ENCODE data around the gene ENOX1.

The ENOX1 gene

GRCh38 chr13:43304449-43304848, 482.3 kb downstream of the ENOX1 start:
- H3K9ac ChIP-seq (ENCODE audit: low read length in 5 of 5): no peak overlapping the region
- H3K36me3 ChIP-seq (ENCODE audit: control insufficient read depth in 5 of 5, insufficient read depth in 5 of 5, low read length in 5 of 5): no peaks in the 10 kb centered on the region
- no peaks in the 10 kb centered on the region for H3K9me3 ChIP-seq (ENCODE audit: control insufficient read depth in 5 of 5, low read length in 5 of 5)
- H3K27me3 ChIP-seq (ENCODE audit: control insufficient read depth in 5 of 5, insufficient read depth in 4 of 5, low read length in 5 of 5): no peaks in the 10 kb centered on the region
- H3K4me1 ChIP-seq (ENCODE audit: control insufficient read depth in 5 of 5, insufficient read depth in 5 of 5, low read length in 5 of 5): peaks cover 3 to 18% (median 13%) of the 10 kb centered on the region in 5 donors
- H3K4me3 ChIP-seq (ENCODE audit: low read depth in 1 of 5, low read length in 5 of 5): no peak overlapping the region
- no peak overlapping the region for H3K27ac ChIP-seq (ENCODE audit: low read depth, low read length)

DNA sequence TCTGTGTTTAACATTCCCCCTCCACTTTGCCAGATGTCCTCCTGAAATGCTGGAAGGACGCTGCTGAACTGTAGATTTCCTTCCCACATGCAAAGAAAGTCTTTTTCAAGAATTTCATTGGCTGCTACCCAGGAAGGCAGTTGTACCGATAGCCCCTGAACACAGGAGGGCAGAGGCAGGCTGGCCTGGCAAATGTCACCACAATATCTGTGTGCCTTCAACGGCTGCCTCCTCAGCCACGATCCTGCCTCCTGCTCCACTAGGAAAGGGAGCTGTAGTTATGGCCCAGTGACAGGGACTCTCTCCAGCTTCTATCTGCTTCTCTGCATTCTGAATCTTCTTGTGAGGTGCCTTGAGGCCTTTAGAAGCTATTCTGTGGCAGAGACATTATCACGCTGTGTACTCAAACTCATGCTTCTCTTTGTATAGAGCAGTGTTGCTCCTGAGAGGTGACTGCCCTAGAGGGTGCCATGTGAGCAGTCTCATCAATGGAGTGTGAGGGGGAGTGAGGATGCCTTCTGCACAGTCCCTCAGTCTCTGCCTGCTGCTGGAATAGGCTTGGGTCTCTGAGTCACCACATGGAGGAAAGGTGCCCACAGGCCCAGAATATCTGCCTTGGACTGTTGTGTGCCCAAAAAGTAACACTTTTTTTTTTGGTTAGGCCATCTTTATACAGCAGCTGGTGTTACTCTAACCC, 483.6 kb downstream of the ENOX1 start:
- Histone ChIP-seq H3K36me3 (ENCODE audit: control insufficient read depth in 5 of 5, insufficient read depth in 5 of 5, low read length in 5 of 5) (no peaks in the 10 kb centered on the region), H3K27ac (ENCODE audit: low read depth, low read length) (no peak overlapping the region), H3K27me3 (ENCODE audit: control insufficient read depth in 5 of 5, insufficient read depth in 4 of 5, low read length in 5 of 5) (peaks cover 0 to 4% (median 0%) of the 10 kb centered on the region in 5 donors), H3K9ac (ENCODE audit: low read length in 5 of 5) (no peak overlapping the region), H3K4me3 (ENCODE audit: low read depth in 1 of 5, low read length in 5 of 5) (no peak overlapping the region), H3K4me1 (ENCODE audit: control insufficient read depth in 5 of 5, insufficient read depth in 5 of 5, low read length in 5 of 5) (peaks cover 3 to 18% (median 13%) of the 10 kb centered on the region in 5 donors), H3K9me3 (ENCODE audit: control insufficient read depth in 5 of 5, low read length in 5 of 5) (no peaks in the 10 kb centered on the region)

DNA sequence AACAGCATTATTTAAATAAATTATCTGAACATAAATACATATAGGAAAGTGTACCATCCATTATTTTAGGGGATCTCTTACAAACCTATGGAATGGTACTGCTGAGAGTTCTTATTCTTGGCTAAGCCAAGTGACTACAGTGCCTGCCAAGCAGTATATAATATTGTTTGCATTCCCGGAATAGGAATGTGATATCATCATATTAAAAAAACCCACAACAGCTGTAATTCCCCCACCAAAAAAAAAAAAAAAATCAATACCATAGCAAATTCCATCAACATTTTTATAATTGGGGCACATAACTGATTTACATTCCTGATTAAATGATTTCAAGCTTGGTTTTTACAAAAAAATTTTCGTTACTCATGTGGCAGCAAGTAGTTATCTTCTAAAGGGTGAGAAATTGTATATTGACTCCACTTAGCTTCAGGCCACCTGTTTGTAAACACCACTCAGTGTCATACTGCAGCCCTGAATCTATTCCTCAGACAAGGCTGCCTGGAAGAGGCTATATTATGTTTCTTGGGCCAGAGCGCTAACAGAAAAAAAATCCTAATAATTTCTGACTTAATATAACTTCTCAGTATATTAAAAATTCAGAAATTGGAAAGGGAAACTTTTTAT, 485.3 kb downstream of the ENOX1 start:
- Histone ChIP-seq H3K4me3 (ENCODE audit: low read depth in 1 of 5, low read length in 5 of 5) (no peak overlapping the region), H3K9ac (ENCODE audit: low read length in 5 of 5) (no peak overlapping the region), H3K9me3 (ENCODE audit: control insufficient read depth in 5 of 5, low read length in 5 of 5) (no peaks in the 10 kb centered on the region), H3K36me3 (ENCODE audit: control insufficient read depth in 5 of 5, insufficient read depth in 5 of 5, low read length in 5 of 5) (no peaks in the 10 kb centered on the region), H3K4me1 (ENCODE audit: control insufficient read depth in 5 of 5, insufficient read depth in 5 of 5, low read length in 5 of 5) (peaks cover 0 to 9% (median 6%) of the 10 kb centered on the region in 5 donors), H3K27me3 (ENCODE audit: control insufficient read depth in 5 of 5, insufficient read depth in 4 of 5, low read length in 5 of 5) (peaks cover 0 to 4% (median 0%) of the 10 kb centered on the region in 5 donors), H3K27ac (ENCODE audit: low read depth, low read length) (no peak overlapping the region)

DNA sequence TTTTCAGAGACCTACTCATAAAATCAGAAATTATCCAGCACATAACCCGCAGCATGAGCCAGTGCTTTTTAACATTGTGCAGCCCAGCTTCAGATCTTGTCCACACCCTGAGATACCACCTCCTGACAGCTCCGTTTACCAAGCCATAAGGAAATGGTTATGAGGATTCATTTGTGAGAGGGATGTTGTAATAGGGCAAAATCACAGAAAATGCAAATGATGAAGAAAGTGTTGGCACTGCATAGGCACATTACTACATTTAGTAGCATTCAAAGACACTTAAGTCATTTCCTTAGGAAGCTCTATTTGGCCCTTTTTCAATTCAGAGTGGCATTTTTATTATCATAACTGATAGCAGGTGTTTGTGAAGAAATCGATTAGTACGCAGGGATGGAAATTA, 485.9 kb downstream of the ENOX1 start:
- no peak overlapping the region for H3K9ac ChIP-seq (ENCODE audit: low read length in 5 of 5)
- H3K4me1 ChIP-seq (ENCODE audit: control insufficient read depth in 5 of 5, insufficient read depth in 5 of 5, low read length in 5 of 5): peaks cover 0 to 9% (median 6%) of the 10 kb centered on the region in 5 donors
- H3K4me3 ChIP-seq (ENCODE audit: low read depth in 1 of 5, low read length in 5 of 5): no peak overlapping the region
- H3K27me3 ChIP-seq (ENCODE audit: control insufficient read depth in 5 of 5, insufficient read depth in 4 of 5, low read length in 5 of 5): peaks cover 0 to 4% (median 0%) of the 10 kb centered on the region in 5 donors
- no peaks in the 10 kb centered on the region for H3K9me3 ChIP-seq (ENCODE audit: control insufficient read depth in 5 of 5, low read length in 5 of 5)
- H3K36me3 ChIP-seq (ENCODE audit: control insufficient read depth in 5 of 5, insufficient read depth in 5 of 5, low read length in 5 of 5): no peaks in the 10 kb centered on the region
- no peak overlapping the region for H3K27ac ChIP-seq (ENCODE audit: low read depth, low read length)

DNA sequence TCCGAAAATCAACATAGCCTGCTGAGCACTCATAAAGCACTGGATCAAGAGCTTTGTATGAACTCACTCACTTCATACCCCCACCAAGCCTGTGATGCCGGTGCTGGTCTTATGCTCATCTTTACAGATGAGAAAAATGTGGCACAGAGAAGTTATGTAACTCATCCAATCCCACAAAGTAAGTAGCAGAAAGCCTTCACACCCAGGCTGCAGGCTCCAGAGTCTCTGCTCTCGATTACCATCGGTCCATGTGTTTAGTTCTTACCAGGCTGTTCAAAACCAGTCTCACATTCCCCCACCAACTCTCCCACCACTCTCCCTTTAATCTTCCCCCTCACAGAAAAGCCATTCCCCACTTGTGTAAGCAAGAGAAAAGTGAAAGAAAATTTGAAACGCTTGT, 487.4 kb downstream of the ENOX1 start:
- H3K4me3 ChIP-seq (ENCODE audit: low read depth in 1 of 5, low read length in 5 of 5): no peak overlapping the region
- H3K27me3 ChIP-seq (ENCODE audit: control insufficient read depth in 5 of 5, insufficient read depth in 4 of 5, low read length in 5 of 5): peaks cover 0 to 4% (median 0%) of the 10 kb centered on the region in 5 donors
- no peak overlapping the region for H3K9ac ChIP-seq (ENCODE audit: low read length in 5 of 5)
- no peaks in the 10 kb centered on the region for H3K9me3 ChIP-seq (ENCODE audit: control insufficient read depth in 5 of 5, low read length in 5 of 5)
- H3K27ac ChIP-seq (ENCODE audit: low read depth, low read length): no peak overlapping the region
- peaks cover 0 to 9% (median 6%) of the 10 kb centered on the region in 5 donors for H3K4me1 ChIP-seq (ENCODE audit: control insufficient read depth in 5 of 5, insufficient read depth in 5 of 5, low read length in 5 of 5)
- H3K36me3 ChIP-seq (ENCODE audit: control insufficient read depth in 5 of 5, insufficient read depth in 5 of 5, low read length in 5 of 5): no peaks in the 10 kb centered on the region

GRCh38 chr13:43298816-43299215, 488.0 kb downstream of the ENOX1 start:
- Histone ChIP-seq H3K4me3 (ENCODE audit: low read depth in 1 of 5, low read length in 5 of 5) (no peak overlapping the region), H3K27me3 (ENCODE audit: control insufficient read depth in 5 of 5, insufficient read depth in 4 of 5, low read length in 5 of 5) (peaks cover 0 to 4% (median 0%) of the 10 kb centered on the region in 5 donors), H3K9me3 (ENCODE audit: control insufficient read depth in 5 of 5, low read length in 5 of 5) (no peaks in the 10 kb centered on the region), H3K4me1 (ENCODE audit: control insufficient read depth in 5 of 5, insufficient read depth in 5 of 5, low read length in 5 of 5) (peaks cover 0 to 9% (median 6%) of the 10 kb centered on the region in 5 donors), H3K27ac (ENCODE audit: low read depth, low read length) (no peak overlapping the region), H3K36me3 (ENCODE audit: control insufficient read depth in 5 of 5, insufficient read depth in 5 of 5, low read length in 5 of 5) (no peaks in the 10 kb centered on the region), H3K9ac (ENCODE audit: low read length in 5 of 5) (no peak overlapping the region)

GRCh38 chr13:43297967-43298678, 488.6 kb downstream of the ENOX1 start:
- Histone ChIP-seq H3K4me1 (ENCODE audit: control insufficient read depth in 5 of 5, insufficient read depth in 5 of 5, low read length in 5 of 5) (peaks cover 0 to 6% (median 4%) of the 10 kb centered on the region in 5 donors), H3K9ac (ENCODE audit: low read length in 5 of 5) (no peak overlapping the region), H3K27ac (ENCODE audit: low read depth, low read length) (no peak overlapping the region), H3K9me3 (ENCODE audit: control insufficient read depth in 5 of 5, low read length in 5 of 5) (no peaks in the 10 kb centered on the region), H3K4me3 (ENCODE audit: low read depth in 1 of 5, low read length in 5 of 5) (no peak overlapping the region), H3K27me3 (ENCODE audit: control insufficient read depth in 5 of 5, insufficient read depth in 4 of 5, low read length in 5 of 5) (peaks cover 0 to 4% (median 0%) of the 10 kb centered on the region in 5 donors), H3K36me3 (ENCODE audit: control insufficient read depth in 5 of 5, insufficient read depth in 5 of 5, low read length in 5 of 5) (no peaks in the 10 kb centered on the region)

DNA sequence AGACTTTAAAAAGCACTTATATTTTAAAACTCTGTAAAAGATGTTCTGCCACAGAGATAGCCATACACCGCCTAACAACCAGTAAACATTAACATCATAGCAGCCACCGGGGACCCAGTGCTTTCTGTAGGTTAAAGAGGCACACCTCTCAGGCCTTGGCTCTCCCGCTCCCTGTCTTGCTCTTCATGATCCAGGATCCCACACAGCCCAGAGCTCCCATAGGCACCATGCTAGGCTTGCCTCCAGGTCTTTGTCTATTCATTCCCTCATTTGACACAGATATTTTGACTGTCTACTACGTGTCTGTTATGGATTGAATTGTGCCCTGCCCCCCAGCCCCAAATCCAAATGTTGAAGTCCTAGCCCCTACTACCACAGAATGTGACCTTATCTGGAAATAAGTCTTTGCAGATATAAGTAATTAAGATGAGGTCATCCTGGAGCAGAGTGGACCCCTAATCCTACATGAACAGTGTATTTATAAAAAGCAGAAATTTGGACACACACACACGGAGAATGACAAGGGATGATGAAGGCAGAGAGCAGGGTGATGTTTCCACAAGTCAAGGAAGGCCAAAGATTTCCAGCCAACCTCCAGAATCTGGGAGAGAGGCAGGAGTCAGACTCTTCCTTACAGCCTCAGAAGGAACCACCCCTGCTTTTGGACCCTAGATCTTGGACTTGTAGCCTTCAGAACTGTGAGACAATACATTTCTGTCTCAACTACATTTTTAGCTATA, 490.8 kb downstream of the ENOX1 start:
- Histone ChIP-seq H3K4me1 (ENCODE audit: control insufficient read depth in 5 of 5, insufficient read depth in 5 of 5, low read length in 5 of 5) (peaks cover 0 to 3% (median 0%) of the 10 kb centered on the region in 5 donors), H3K36me3 (ENCODE audit: control insufficient read depth in 5 of 5, insufficient read depth in 5 of 5, low read length in 5 of 5) (no peaks in the 10 kb centered on the region), H3K27me3 (ENCODE audit: control insufficient read depth in 5 of 5, insufficient read depth in 4 of 5, low read length in 5 of 5) (peaks cover 0 to 4% (median 0%) of the 10 kb centered on the region in 5 donors), H3K9me3 (ENCODE audit: control insufficient read depth in 5 of 5, low read length in 5 of 5) (no peaks in the 10 kb centered on the region), H3K9ac (ENCODE audit: low read length in 5 of 5) (no peak overlapping the region), H3K27ac (ENCODE audit: low read depth, low read length) (no peak overlapping the region), H3K4me3 (ENCODE audit: low read depth in 1 of 5, low read length in 5 of 5) (no peak overlapping the region)

DNA sequence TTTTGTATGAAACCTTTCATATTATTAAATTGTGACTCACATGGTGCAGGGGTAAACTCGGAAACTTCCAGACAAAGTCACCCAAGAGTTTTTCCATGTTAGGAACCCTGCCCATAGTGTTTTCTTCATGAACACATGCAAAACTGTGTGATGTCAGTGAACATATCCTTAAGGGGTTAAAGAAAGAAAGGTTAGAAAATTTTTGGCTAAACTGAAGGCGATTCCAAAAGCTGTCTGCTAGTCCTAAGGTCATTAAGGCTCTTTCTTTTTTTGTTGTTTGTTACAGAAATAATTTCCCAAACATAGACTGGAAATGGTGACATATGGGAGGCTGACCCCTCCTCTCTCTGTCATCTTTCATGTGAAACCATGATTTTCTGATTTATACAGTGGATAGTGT, 491.5 kb downstream of the ENOX1 start:
- no peak overlapping the region for H3K4me3 ChIP-seq (ENCODE audit: low read depth in 1 of 5, low read length in 5 of 5)
- no peaks in the 10 kb centered on the region for H3K9me3 ChIP-seq (ENCODE audit: control insufficient read depth in 5 of 5, low read length in 5 of 5)
- no peak overlapping the region for H3K27ac ChIP-seq (ENCODE audit: low read depth, low read length)
- peaks cover 0 to 4% (median 0%) of the 10 kb centered on the region in 5 donors for H3K27me3 ChIP-seq (ENCODE audit: control insufficient read depth in 5 of 5, insufficient read depth in 4 of 5, low read length in 5 of 5)
- peaks cover 0 to 3% (median 0%) of the 10 kb centered on the region in 5 donors for H3K4me1 ChIP-seq (ENCODE audit: control insufficient read depth in 5 of 5, insufficient read depth in 5 of 5, low read length in 5 of 5)
- no peak overlapping the region for H3K9ac ChIP-seq (ENCODE audit: low read length in 5 of 5)
- H3K36me3 ChIP-seq (ENCODE audit: control insufficient read depth in 5 of 5, insufficient read depth in 5 of 5, low read length in 5 of 5): no peaks in the 10 kb centered on the region
